ENCODE results near the gene TBC1D22A. TPM values are rescaled to one million over a fixed set of nuclear protein-coding genes. Genes with fewer than 3 reads are reported as not detected.

Gene TBC1D22A
- total and polyA plus RNA-seq, 10 of the 15 experiments (the other 5 are each of a cell fraction or from before 2014, with no cell fraction given), result 0.63 to 44.7 (median 27.4) TPM

DNA sequence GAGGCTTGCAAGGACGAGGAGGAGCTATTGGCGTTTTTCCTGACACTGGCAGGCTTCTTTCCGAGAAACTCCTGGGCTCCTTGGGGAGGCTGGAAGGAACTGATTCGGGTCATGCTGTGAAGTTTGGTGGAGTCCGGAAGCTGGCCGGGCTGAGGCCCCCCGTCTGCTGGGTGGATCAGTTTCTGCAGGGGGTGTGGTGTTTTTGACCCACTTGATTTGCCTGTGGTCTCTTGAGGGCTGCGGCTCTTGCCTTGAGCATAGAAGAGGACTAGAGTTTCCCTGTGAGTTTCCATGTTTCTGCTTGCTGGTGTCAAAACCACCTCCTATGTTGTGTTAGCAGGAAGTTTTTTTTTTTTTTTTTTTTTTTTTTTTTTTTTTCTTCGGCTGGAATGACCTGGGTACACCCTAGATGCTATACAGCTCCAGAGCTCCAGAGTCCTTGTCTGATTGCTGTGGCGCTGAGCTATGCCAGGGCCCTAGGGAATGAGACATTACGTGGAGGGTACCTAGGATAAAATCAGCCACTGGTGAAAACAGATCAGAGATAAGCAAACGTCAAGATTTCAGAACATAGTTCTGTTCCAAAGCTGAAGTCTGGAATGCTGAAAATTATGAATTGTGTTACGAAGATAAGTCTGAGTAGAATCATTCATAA, 728 bp downstream of the TBC1D22A start (continued):
- TF ChIP-seq, protein P1, sequence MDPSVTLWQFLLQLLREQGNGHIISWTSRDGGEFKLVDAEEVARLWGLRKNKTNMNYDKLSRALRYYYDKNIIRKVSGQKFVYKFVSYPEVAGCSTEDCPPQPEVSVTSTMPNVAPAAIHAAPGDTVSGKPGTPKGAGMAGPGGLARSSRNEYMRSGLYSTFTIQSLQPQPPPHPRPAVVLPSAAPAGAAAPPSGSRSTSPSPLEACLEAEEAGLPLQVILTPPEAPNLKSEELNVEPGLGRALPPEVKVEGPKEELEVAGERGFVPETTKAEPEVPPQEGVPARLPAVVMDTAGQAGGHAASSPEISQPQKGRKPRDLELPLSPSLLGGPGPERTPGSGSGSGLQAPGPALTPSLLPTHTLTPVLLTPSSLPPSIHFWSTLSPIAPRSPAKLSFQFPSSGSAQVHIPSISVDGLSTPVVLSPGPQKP (IDR thresholded peaks at IDR 0.05; ENCODE audit: low read depth, low read length), result peak; percentile 73; the same call in 1 of the 2 replicates
- TF ChIP-seq BACH1 (IDR thresholded peaks at IDR 0.05; ENCODE audit: borderline replicate concordance) (no peak), ZNF384 (IDR thresholded peaks at IDR 0.05; ENCODE audit: borderline replicate concordance, low read depth, low read length) (peak; percentile 90), SMAD1 (IDR thresholded peaks at IDR 0.05; ENCODE audit: low read depth, partially characterized antibody) (peak; percentile 21), PAX5 (IDR thresholded peaks at IDR 0.05; ENCODE audit: borderline replicate concordance, low read depth, low read length) (peak; percentile 52; the same call in 1 of the 2 replicates), TBL1XR1 (IDR thresholded peaks at IDR 0.05; ENCODE audit: low read depth, low read length) (0 out of 2 replicates have a peak, but pooled peaks have one; percentile 30), TAF1 (IDR thresholded peaks at IDR 0.05; ENCODE audit: borderline replicate concordance, low read depth, low read length) (peak; percentile 55; the same call in 1 of the 2 replicates), POLR2AphosphoS2 (IDR thresholded peaks at IDR 0.05; ENCODE audit: low read depth, low read length) (peak; percentile 56; the same call in 1 of the 2 replicates), WRNIP1 (IDR thresholded peaks at IDR 0.05; ENCODE audit: borderline replicate concordance, low read depth, low read length) (no peak), YY1 (IDR thresholded peaks at IDR 0.05; ENCODE audit: low read depth, low read length) (peak; percentile 35; the same call in 1 of the 2 replicates), EGR1 (IDR thresholded peaks at IDR 0.05; ENCODE audit: borderline replicate concordance in 1 of 2, low read depth in 2 of 2, low read length in 2 of 2) (0 out of 3 replicates have a peak, but pooled peaks of 1 of the 2 experiments have one; percentile 0), SP1 (IDR thresholded peaks at IDR 0.05; ENCODE audit: low read depth, low read length) (peak; percentile 26), RUNX3 (IDR thresholded peaks at IDR 0.05; ENCODE audit: low read length) (peak; percentile 89), MEF2B (IDR thresholded peaks at IDR 0.05; ENCODE audit: partially characterized antibody, poor library complexity, severe bottlenecking) (peak; percentile 76), BHLHE40 (IDR thresholded peaks at IDR 0.05; ENCODE audit: borderline replicate concordance in 1 of 2, low read depth in 2 of 2, low read length in 1 of 2) (0 out of 4 replicates have a peak, but pooled peaks have one; percentile 4 to 24)
- TF ChIP-seq, protein P2, sequence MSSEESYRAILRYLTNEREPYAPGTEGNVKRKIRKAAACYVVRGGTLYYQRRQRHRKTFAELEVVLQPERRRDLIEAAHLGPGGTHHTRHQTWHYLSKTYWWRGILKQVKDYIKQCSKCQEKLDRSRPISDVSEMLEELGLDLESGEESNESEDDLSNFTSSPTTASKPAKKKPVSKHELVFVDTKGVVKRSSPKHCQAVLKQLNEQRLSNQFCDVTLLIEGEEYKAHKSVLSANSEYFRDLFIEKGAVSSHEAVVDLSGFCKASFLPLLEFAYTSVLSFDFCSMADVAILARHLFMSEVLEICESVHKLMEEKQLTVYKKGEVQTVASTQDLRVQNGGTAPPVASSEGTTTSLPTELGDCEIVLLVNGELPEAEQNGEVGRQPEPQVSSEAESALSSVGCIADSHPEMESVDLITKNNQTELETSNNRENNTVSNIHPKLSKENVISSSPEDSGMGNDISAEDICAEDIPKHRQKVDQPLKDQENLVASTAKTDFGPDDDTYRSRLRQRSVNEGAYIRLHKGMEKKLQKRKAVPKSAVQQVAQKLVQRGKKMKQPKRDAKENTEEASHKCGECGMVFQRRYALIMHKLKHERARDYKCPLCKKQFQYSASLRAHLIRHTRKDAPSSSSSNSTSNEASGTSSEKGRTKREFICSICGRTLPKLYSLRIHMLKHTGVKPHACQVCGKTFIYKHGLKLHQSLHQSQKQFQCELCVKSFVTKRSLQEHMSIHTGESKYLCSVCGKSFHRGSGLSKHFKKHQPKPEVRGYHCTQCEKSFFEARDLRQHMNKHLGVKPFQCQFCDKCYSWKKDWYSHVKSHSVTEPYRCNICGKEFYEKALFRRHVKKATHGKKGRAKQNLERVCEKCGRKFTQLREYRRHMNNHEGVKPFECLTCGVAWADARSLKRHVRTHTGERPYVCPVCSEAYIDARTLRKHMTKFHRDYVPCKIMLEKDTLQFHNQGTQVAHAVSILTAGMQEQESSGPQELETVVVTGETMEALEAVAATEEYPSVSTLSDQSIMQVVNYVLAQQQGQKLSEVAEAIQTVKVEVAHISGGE (CRISPR knock-in tag; IDR thresholded peaks at IDR 0.05), result no peak
- TF ChIP-seq, protein P3, sequence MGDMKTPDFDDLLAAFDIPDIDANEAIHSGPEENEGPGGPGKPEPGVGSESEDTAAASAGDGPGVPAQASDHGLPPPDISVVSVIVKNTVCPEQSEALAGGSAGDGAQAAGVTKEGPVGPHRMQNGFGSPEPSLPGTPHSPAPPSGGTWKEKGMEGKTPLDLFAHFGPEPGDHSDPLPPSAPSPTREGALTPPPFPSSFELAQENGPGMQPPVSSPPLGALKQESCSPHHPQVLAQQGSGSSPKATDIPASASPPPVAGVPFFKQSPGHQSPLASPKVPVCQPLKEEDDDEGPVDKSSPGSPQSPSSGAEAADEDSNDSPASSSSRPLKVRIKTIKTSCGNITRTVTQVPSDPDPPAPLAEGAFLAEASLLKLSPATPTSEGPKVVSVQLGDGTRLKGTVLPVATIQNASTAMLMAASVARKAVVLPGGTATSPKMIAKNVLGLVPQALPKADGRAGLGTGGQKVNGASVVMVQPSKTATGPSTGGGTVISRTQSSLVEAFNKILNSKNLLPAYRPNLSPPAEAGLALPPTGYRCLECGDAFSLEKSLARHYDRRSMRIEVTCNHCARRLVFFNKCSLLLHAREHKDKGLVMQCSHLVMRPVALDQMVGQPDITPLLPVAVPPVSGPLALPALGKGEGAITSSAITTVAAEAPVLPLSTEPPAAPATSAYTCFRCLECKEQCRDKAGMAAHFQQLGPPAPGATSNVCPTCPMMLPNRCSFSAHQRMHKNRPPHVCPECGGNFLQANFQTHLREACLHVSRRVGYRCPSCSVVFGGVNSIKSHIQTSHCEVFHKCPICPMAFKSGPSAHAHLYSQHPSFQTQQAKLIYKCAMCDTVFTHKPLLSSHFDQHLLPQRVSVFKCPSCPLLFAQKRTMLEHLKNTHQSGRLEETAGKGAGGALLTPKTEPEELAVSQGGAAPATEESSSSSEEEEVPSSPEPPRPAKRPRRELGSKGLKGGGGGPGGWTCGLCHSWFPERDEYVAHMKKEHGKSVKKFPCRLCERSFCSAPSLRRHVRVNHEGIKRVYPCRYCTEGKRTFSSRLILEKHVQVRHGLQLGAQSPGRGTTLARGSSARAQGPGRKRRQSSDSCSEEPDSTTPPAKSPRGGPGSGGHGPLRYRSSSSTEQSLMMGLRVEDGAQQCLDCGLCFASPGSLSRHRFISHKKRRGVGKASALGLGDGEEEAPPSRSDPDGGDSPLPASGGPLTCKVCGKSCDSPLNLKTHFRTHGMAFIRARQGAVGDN (IDR thresholded peaks at IDR 0.05), result no peak
- TF ChIP-seq, protein P4, sequence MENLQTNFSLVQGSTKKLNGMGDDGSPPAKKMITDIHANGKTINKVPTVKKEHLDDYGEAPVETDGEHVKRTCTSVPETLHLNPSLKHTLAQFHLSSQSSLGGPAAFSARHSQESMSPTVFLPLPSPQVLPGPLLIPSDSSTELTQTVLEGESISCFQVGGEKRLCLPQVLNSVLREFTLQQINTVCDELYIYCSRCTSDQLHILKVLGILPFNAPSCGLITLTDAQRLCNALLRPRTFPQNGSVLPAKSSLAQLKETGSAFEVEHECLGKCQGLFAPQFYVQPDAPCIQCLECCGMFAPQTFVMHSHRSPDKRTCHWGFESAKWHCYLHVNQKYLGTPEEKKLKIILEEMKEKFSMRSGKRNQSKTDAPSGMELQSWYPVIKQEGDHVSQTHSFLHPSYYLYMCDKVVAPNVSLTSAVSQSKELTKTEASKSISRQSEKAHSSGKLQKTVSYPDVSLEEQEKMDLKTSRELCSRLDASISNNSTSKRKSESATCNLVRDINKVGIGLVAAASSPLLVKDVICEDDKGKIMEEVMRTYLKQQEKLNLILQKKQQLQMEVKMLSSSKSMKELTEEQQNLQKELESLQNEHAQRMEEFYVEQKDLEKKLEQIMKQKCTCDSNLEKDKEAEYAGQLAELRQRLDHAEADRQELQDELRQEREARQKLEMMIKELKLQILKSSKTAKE (IDR thresholded peaks at IDR 0.05; ENCODE audit: low read depth, poor library complexity, severe bottlenecking), result peak; percentile 32

All from GM12878 (cell line).